Mesenteric fat pad (tissue), 1 donor: ENCODE data around the gene NEU3. TPM values are rescaled to one million over a fixed set of nuclear protein-coding genes. Genes with fewer than 3 reads are reported as not detected.

Experiments
- DNase-seq: peaks from one replicate; pipeline ENCODE4 v3.0.0-alpha.2; 2020; ENCODE audit warnings: low spot score
- total RNA-seq: library from RNA; stranded (reverse); fragmentation: NEBNext Ultra II Directional; extraction: Animal tissue kit (Norgen Biotek cat#: 25700); gene quantifications from one replicate; pipeline ENCODE4 v1.2.1, GENCODE V29; 2021
- donor health status: DM: yes; HTN: yes; CAD: no.

The NEU3 gene
- total RNA-seq, 1 donor from 2014 or later, result 6.2 TPM

DNA sequence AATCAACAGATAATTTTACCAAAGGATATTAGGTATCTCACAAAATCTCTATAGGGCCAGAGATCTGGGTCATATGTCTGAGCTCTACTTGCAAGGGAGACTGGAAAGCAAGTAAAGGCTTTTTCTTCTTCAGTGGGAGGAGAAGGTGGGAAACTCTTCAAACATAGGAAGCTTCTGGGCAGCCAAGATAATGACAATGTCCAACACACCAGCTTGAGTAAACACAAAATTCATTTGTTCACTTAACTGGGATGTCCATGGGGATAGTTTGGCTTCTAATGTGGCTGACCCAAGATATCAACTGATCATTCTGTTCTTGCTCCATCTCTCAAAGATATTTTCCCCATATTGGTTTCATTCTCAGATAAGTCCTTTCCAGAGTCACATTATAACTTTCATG lies 70.6 kb downstream of the NEU3 start:
- DNase-seq, result no peak

DNA sequence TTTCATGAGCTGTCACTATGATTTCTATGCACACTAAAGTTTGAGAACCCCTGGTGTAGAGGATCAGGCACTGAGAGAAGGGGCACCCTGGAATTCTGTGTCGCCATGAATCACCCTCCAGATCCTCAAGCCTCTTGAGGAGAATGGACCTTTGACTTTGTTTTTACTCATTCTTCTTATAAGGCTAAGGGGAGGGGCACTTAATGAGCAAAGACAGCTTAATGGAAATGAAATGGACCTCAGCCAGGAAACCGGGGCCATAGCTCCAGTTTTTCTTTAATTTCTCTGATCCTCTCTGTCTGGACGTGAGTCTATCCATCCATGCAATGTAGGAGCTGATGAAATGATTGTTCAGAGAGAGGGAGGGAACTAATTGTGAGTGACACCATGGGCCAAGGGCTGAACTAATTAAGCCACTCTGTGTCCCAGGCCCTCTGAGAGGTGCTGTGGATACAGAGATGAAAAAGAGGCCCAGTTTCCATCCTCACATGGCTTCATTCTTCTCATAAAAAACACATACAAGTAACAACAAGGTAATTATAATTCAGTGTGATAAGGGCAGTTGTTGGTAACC lies 75.1 kb downstream of the NEU3 start:
- DNase-seq, result no peak

DNA sequence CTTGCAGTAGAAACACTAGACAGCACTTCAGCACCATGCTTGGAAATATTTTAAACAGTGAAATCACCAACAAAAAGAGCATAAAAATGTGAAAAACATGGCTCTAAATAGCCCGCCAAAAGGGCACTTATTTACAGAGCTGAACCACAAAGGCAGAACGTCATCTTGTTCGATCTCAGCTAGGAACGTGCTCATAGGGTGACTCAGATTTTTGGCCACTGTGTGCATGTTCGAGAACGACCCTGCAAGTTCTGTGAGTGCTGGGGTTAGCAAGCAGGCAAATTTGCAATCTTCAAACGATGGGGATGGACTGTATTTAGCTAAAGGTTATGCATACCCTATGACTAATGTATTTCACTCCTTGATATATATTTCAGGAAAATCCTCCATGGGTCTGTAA lies 77.3 kb downstream of the NEU3 start:
- no peak for DNase-seq

Other genes with a start within 250 kb of the NEU3 start
- 13.6 TPM for gene RNF169, start 240.1 kb upstream of the NEU3 start, total RNA-seq
- 23.4 TPM for gene XRRA1, start 39.8 kb upstream of the NEU3 start, total RNA-seq
- 138 TPM for gene SPCS2, start 39.7 kb upstream of the NEU3 start, total RNA-seq
- gene OR2AT4, start 107.9 kb downstream of the NEU3 start, total RNA-seq, result not detected
- gene SLCO2B1, start 162.2 kb downstream of the NEU3 start, total RNA-seq, result 185 TPM